Neural progenitor cell (in vitro differentiated cells): ENCODE measurements around the gene SMIM35.

Experiments
- EZH2 ChIP-seq: fragments of 200-600 bp; sonication (generic); IDR thresholded peaks from 2 replicates; pipeline ENCODE4 v1.6.1; 2017; ENCODE audit warnings: antibody characterized with exemption, mild to moderate bottlenecking, moderate library complexity
- TF ChIP-seq, protein P1 (sequence below): fragments of 200-600 bp; sonication (generic); IDR thresholded peaks from 2 replicates; pipeline ENCODE4 v1.5.1; 2017; ENCODE audit warnings: antibody characterized with exemption, mild to moderate bottlenecking

GRCh38 chr11:118046051-118046963 is 40.5 kb downstream of the SMIM35 start:
- TF ChIP-seq, protein P1, sequence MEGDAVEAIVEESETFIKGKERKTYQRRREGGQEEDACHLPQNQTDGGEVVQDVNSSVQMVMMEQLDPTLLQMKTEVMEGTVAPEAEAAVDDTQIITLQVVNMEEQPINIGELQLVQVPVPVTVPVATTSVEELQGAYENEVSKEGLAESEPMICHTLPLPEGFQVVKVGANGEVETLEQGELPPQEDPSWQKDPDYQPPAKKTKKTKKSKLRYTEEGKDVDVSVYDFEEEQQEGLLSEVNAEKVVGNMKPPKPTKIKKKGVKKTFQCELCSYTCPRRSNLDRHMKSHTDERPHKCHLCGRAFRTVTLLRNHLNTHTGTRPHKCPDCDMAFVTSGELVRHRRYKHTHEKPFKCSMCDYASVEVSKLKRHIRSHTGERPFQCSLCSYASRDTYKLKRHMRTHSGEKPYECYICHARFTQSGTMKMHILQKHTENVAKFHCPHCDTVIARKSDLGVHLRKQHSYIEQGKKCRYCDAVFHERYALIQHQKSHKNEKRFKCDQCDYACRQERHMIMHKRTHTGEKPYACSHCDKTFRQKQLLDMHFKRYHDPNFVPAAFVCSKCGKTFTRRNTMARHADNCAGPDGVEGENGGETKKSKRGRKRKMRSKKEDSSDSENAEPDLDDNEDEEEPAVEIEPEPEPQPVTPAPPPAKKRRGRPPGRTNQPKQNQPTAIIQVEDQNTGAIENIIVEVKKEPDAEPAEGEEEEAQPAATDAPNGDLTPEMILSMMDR: no peak
- no peak for TF ChIP-seq EZH2
